Neuron (in vitro differentiated cells): Measurements from ENCODE around the gene POP5.
"Not testable (repeated sequence)": the region's sequence is repeated elsewhere in the genome, so short reads cannot be mapped to it uniquely, and the experiment has no call there.

Source experiments
- H2AFZ ChIP-seq: one replicate; pipeline ENCODE4 v1.6.1; 2013; ENCODE audit warnings: low read depth, mild to moderate bottlenecking, inconsistent platforms, low read length, moderate library complexity
- H3K27me3 ChIP-seq: one replicate; pipeline ENCODE4 v1.6.1; 2013; ENCODE audit warnings: low read length; ENCODE audit not compliant: insufficient read depth
- H3K36me3 ChIP-seq: one replicate; pipeline ENCODE4 v1.6.1; 2013; ENCODE audit warnings: low read length; ENCODE audit not compliant: insufficient read depth
- H3K4me1 ChIP-seq: one replicate; pipeline ENCODE4 v1.6.1; 2013; ENCODE audit warnings: low read length; ENCODE audit not compliant: insufficient read depth
- H3K4me3 ChIP-seq: 2 replicates; pipeline ENCODE4 v1.5.1; 2013; ENCODE audit warnings: mild to moderate bottlenecking, low read length, moderate library complexity
- H3K9me3 ChIP-seq: one replicate; pipeline ENCODE4 v1.6.1; 2013; ENCODE audit warnings: low read length

Gene POP5

DNA sequence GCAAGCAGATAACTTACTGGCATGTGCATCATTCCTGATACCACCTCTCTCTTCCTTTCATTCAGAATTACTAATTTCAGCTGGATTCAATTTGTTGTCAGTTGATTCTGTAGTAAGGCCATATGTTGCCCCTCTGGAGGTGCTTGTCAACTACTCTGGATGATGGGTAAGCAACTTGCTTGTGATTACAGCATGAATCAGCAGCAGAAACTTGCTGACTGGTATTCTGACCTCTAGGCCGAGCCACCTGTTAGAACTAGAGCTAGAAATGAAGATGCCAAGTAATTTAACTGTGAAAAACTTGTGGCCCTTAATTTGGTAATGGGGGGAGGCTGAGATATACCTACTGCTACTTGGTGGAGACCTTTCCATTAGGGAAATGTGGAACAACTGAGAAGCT lies 41.9 kb downstream of the POP5 start:
- Histone ChIP-seq H3K4me1 (peaks cover 17% of the 10 kb centered on the region), H2AFZ (no peak overlapping the region), H3K27me3 (no peaks in the 10 kb centered on the region), H3K4me3 (no peak overlapping the region), H3K36me3 (peaks cover 38% of the 10 kb centered on the region), H3K9me3 (peaks cover 3% of the 10 kb centered on the region)

DNA sequence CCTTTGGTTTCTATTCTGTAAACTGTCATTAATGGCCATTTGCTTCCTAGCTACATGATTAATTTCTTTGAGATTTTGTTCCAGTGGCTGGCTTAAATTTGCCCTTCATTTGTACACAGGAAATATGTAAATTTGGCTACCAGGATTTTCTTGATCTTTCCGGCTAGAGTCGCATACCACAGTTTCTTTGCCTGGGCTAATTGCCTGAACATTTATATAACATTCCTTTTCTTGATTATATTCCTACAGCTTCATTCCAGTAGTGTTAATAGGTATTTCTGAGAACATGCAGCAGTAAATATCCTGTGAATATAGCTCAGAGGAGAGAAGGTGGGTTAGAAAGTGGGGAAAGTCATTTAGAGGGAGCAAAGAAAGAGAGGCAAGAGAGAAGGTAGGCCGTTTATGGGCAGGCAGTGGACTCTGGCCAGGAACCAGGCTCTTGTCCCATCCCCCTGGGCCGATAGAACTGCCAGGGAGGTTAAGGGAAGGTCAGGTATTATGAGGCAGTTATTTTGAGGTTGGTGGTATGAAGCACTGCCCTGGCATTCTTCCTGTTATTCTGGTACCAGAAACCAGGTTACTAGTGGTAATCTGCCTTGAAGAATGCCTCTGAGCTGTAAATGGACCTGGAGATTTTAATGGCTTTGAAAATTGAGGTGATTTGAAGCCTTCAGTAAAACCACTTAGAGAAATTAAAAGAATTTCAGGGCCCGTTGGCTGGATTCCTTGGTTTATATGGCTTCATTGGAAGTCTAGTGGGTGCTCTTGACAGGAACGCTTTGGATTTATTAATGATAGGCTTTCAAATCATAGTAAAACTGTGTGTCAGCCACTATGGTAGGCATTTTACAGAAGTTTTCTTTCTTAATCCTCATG lies 42.7 kb downstream of the POP5 start:
- Histone ChIP-seq H3K4me1 (peaks cover 17% of the 10 kb centered on the region), H3K9me3 (peaks cover 3% of the 10 kb centered on the region), H3K4me3 (no peak overlapping the region), H3K36me3 (peaks cover 38% of the 10 kb centered on the region), H3K27me3 (no peaks in the 10 kb centered on the region), H2AFZ (no peak overlapping the region)

DNA sequence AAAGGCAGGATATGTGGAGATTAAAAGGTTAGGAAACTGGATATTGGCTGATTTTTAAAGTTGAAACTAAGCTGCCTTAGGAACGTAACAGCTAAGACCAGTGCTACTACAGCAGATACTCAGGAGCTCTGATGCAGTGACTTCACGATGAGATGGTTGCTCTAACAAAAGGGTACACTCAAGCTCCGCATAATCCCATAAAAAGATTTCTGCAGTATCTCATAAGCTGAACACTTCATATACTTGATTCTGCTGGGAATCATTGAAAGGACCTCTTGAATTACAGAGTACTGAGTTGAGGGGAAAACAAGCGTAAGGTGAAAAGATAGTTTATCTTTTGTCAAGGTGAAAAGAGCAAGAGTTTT lies 43.4 kb downstream of the POP5 start:
- Histone ChIP-seq H3K36me3 (peaks cover 38% of the 10 kb centered on the region), H3K4me3 (no peak overlapping the region), H3K4me1 (peaks cover 17% of the 10 kb centered on the region), H2AFZ (no peak overlapping the region), H3K27me3 (no peaks in the 10 kb centered on the region), H3K9me3 (peaks cover 3% of the 10 kb centered on the region)

DNA sequence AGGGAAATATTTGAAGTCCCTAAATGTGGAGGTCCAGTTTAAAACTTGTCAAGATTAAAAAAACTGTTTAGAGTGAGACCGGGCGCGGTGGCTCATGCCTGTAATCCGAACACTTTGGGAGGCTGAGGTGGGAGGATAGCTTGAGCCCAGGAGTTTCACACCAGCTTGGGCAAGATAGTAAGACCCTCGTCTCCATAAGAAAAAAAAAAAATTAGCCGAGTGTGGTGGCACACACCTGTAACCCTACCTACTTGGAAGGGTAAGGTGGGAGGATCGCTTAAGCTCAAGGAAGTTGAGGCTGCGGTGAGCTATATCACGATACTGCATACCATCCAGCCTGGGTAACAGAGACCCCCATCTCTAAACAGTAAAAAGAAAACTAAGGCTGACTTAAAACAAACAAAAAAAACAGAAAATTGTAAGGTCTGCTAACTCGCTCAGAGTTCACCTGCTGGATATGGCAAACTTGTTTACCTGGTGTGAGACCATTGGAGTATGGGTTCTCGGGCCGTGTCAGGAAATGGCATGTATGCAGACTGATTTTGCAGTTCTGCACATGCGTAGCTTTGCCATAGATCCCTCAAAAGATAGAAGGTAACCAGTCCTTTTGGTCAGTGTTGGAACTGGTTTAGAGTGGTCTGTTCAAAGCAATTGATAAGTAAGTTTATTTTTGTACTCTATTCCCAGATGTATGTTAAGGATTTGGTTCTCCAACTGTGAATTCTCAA lies 45.0 kb downstream of the POP5 start:
- no peak overlapping the region for H2AFZ ChIP-seq
- H3K4me3 ChIP-seq, result peak overlapping the region; percentile 87
- H3K27me3 ChIP-seq, result no peaks in the 10 kb centered on the region
- H3K36me3 ChIP-seq, result peaks cover 35% of the 10 kb centered on the region
- H3K9me3 ChIP-seq, result peaks cover 3% of the 10 kb centered on the region
- peaks cover 17% of the 10 kb centered on the region for H3K4me1 ChIP-seq

DNA sequence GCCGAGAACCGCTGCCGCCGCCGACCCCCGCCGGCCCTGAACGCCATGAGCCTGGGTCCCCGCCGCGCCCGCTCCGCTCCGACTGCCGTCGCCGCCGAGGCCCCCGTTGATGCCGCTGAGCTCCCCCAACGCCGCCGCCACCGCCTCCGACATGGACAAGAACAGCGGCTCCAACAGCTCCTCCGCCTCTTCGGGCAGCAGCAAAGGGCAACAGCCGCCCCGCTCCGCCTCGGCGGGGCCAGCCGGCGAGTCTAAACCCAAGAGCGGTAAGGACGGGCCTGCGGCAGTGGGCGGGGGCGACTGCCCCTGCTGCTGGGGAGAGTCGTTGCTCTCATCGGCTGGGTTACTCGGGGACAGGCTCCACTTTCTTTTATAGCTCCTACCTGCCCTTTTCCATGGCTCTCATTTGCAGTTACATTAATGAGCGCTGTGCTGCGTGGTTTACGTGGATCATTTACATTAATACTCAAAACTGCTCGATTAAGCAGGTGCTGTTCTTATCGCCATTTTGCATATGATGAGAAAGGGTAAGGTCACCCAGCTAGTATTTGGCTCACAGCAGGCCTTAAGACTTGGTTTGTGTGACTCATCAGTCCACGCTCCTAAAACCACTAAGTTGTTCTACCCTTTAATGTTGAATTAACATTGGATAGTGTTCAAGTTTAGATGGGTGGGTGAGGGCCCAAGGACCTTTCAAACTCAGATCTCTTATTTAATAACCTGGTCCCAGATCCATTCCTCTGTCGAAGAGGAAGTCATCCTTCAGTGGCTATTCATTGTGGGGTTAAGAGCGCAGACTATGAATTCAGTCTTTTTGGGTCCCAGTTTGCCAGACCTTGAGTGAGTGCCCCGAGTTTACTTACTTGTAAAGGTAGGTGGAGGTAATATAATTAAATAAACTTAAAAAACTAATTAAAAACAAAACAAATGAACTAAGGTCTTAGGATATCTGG lies 46.2 kb downstream of the POP5 start:
- peaks cover 17% of the 10 kb centered on the region for H3K4me1 ChIP-seq
- no peaks in the 10 kb centered on the region for H3K9me3 ChIP-seq
- no peaks in the 10 kb centered on the region for H3K27me3 ChIP-seq
- H2AFZ ChIP-seq, result peak overlapping the region; percentile 87
- H3K36me3 ChIP-seq, result peaks cover 27% of the 10 kb centered on the region
- peak overlapping the region; percentile 87 for H3K4me3 ChIP-seq

DNA sequence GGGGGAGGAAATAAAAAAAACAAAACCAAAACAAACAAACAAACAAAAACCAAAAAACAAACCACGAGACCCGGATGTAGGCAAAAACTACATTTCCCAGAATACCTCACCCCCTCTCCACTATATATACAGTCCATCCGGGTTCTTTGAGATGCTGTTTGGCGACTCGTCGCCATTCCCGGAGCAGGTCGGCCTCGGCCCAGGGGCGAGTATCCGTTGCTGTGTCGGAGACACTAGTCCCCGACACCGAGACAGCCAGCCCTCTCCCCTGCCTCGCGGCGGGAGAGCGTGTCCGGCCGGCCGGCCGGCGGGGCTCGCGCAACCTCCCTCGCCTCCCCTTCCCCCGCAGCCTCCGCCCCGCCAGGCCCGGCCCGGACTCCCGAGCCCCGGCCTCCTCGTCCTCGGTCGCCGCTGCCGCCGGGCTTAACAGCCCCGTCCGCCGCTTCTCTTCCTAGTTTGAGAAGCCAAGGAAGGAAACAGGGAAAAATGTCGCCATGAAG lies 46.9 kb downstream of the POP5 start, which contains the start of gene RNF10:
Gene RNF10 (plus strand): TSS at position 154 of the 500 bp plus-strand sequence. CDS start 456 bp downstream, outside the sequence.
- H3K4me1 ChIP-seq, result peaks cover 24% of the 10 kb centered on the region
- H3K4me3 ChIP-seq, result peak within 1 kb of the TSS; percentile 87
- H2AFZ ChIP-seq, result peak within 1 kb of the TSS; percentile 87
- H3K36me3 ChIP-seq, result peaks cover 27% of the 10 kb centered on the region
- no peaks in the 10 kb centered on the region for H3K27me3 ChIP-seq
- H3K9me3 ChIP-seq, result no peaks in the 10 kb centered on the region

DNA sequence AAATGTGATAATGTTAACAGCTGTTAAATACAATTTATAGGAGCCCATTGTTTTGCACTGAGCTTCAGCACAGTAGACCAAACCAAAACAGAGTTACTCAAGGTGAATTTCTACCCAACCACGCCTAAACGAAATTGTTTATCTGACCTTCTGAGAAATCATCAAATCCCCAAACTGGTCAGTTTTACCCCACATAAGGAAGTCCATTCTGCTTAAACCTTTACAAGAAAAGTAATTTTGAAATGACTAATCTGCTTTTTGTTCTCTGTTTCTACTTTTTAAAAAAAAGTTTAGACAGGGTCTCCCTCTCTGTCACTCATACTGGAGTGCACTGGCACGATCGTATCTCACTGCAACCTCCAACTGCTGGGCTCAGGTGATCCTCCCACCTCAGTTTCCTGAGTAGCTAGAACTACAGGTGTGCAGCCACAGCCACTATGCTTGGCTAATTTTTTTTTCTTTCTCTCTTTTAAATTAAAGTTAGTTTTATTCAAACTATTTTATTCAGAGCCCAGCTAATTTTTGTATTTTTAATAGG lies 48.4 kb downstream of the POP5 start:
- Histone ChIP-seq H3K36me3 (peaks cover 19% of the 10 kb centered on the region), H3K27me3 (no peaks in the 10 kb centered on the region), H3K4me1 (peaks cover 25% of the 10 kb centered on the region), H2AFZ (no peak overlapping the region), H3K9me3 (no peaks in the 10 kb centered on the region), H3K4me3 (no peak overlapping the region)

DNA sequence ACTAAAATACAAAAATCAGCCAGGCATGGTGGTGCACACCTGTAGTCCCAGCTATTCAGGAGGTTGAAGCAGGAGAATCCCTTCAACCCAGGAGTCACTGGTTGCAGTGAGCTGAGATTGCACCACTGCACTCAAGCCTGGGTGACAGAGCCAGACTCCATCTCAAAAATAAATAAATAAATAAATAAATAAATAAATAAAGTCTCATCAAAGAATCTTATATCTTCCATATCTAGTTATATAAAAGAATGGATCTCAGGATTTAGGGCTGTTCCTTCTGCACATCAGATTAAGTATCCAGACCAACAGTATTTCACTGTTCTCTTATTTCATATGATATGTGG lies 50.8 kb downstream of the POP5 start:
- not testable (repeated sequence) for H3K27me3 ChIP-seq, H3K36me3 ChIP-seq, H3K4me3 ChIP-seq, H3K9me3 ChIP-seq, H2AFZ ChIP-seq
- H3K4me1 ChIP-seq, result peaks cover 12% of the 10 kb centered on the region

DNA sequence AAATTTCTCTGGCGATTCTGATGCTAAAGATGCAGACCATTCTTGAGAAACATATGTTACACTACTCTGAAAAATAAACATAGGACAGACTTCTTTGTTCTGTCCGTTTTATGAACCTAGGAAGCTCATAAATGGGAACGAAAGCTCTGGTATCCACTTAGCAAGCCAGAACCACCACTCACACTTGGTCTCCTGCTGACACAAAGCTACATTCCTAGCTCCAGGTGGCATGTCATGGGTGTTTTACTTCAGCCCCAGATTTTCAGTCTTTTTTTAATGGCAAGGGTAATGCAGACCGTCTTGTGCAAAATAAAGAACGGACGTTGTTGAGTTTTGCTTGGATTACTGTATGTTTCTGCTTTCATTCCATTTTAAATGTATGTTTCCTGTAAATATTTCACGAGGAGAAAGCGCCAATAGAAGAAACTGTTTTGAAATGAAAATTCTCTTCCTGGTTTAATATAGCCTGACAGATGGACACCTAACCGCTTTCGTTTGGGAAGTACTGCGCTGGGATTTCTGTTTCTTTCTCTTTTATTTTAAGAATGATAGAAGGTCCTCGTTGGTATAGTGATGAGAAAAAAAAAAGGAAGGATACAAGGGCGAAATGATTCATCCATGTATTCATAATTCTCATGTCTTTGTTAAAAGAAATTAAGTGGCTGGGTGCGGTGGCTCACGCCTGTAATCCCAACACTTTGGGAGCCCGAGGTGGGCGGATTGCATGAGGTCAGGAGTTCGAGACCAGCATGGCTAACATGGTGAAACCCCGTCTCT lies 51.4 kb downstream of the POP5 start:
- Histone ChIP-seq H3K36me3 (peaks cover 8% of the 10 kb centered on the region), H3K27me3 (no peaks in the 10 kb centered on the region), H3K4me1 (peaks cover 8% of the 10 kb centered on the region), H3K4me3 (peak overlapping the region; percentile 59), H2AFZ (peak overlapping the region; percentile 92), H3K9me3 (no peaks in the 10 kb centered on the region)

DNA sequence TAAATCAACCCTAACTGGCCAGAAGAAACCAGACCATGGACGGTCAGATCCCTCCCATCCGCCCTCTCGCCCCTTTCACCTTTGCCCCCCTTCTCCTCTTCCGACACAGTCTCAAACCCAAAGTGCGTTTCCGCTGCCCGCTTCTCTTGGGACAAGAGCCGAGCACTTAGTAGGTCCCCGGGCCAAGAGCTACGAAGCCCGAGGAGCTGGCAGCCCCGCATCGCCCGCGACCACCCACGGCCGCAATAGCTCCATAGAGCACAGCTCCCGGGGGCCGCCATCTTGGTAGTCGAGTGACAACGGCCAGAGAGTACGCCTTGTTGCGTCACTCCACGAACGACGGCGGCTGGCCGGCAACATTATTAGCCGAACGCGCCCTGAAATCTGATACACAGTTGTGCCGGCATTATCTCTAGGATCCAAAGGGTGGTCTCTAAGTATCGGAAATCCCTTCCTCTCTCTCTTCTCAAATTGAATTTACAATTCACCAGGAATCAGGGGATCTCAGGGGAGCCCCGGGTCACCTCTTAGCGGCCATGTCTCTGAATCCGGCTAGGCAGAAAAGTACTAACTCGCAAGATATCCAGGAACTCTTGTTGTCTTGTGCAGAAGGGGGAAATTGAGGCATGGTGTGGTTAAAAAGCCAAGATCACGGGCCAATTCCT lies 52.2 kb downstream of the POP5 start, which contains the start of gene COQ5:
Gene COQ5 (minus strand): TSS at position 298 of the 665 bp plus-strand sequence. CDS start 17 bp downstream, at position 281.
- Histone ChIP-seq H3K36me3 (peaks cover 8% of the 10 kb centered on the region), H3K9me3 (no peaks in the 10 kb centered on the region), H3K4me1 (peaks cover 8% of the 10 kb centered on the region), H3K27me3 (no peaks in the 10 kb centered on the region), H2AFZ (peak within 1 kb of the TSS; percentile 92), H3K4me3 (peak within 1 kb of the TSS; percentile 59)
